Esophagus squamous epithelium (tissue), 4 donors: ENCODE results near the gene NUP188.

Source experiments
- CTCF ChIP-seq, 6 experiments: fragments of 450-650 bp in 4 of 6; fragments of 200-600 bp in 2 of 6; sonication (generic) in 2 of 6; IDR thresholded peaks; one replicate each; pipeline ENCODE4 v1.5.1; 2016 to 2019; ENCODE audit warnings: antibody characterized with exemption in 6 of 6, mild to moderate bottlenecking in 4 of 6, moderate library complexity in 4 of 6
- POLR2A ChIP-seq, 4 donors: fragments of 450-650 bp; IDR thresholded peaks; one replicate each; pipeline ENCODE4 v1.6.1; 2017; ENCODE audit warnings: antibody characterized with exemption in 4 of 4, mild to moderate bottlenecking in 4 of 4, moderate library complexity in 3 of 4

GRCh38 chr9:129008469-129008965 is 61.0 kb downstream of the NUP188 start:
- TF ChIP-seq CTCF (IDR thresholded peaks at IDR 0.05) (no peak), POLR2A (IDR thresholded peaks at IDR 0.05) (no peak)
